T-helper 1 cell (primary cell): ENCODE data around the gene KCNG2.

Source experiments
- DNase-seq, 5 donors: peaks; one replicate each; pipeline ENCODE4 v3.0.0-alpha.2; 2012 to 2020

Gene KCNG2

DNA sequence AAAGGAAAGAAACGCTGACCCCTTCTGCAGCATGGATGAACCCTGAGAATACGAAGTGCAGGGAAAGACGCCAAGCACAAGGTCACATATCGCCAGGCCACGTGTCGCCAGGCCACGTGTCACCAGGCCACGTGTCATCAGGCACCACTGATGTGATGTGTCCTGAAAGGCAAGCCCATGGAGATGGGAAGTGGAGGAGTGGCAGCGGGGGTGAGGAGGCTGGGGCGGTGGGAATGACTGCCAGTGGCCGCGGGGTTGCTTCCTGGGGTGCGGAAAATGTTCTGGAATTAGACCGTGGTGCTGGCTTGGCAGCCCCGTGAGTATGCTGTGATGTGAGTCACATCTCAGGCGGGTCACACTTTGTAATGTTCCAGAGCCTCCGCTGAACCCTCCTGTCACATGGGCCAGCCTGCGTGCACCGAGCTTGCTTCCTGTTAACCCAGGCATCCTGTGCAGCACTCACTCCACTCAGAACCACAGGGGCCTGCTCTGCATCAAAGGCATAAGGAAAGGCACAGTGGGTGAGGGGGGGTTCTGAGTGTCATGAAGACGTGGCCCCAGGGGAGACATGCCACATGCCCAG lies 114.8 kb downstream of the KCNG2 start:
- DNase-seq, result no peak

DNA sequence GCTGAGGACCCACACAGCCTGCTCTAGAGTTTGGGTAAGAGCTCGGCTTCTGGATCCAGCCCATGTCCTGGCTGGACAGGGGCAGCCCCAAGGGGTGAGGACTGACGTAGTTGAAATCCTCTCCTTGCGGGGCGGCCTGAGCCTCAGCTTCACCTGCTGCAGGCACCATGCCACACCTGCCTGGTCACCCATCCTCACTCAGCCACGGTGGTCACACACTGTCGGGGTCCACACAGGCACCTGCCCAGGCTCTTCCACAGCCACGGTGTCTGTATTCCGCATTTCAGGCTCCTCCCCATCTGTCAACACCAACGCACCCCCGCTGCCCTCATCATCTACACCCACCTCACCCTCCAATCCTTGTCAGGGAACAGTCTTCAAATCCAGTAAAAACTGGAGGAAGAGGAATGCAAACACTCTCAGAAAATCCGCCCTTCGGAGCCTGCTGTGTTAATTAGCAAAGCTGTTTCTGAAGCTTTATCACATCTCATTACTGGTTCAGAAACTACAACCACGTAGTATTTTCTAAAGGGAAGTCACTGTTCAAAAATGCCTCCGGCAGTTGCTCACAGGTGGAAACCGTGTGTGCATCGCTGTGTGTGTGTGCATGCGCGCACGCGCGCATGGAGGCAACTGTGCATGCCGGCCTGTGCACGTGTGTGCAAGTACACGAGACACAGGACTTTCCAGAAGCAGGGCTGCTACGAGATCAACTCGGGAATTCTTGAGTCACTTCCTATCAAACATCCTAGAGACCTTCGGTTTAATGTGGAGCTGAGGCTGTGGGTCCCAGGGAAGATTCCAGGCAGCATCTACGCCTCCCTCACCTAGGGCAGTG lies 115.5 kb downstream of the KCNG2 start:
- no peak for DNase-seq

DNA sequence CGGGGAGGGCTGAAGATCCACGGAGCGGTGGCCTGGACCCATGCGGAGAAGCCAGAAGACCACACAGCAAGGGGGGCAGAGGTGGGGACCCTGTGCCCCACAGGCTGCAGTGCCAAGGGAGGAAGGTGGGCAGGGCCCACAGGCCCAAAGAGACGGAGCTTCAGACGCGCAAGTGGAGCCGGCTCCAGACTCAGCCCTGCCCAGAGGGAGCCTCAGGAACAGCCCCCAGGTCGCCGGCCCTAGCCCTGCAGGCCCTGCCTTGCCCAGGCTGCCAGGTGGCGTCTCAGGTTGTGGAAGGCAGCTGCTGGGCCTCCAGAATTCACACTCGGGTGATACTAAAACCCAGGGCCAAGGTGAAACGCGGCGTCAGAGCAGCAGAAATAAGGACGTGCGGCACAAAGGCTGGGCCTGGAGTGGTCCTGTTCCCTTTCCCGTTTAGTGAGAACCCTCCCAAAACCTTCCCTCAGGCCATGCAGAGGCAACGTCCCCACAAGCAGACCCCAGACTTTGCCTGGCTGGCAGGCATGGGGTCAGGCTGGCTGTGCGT lies 116.9 kb downstream of the KCNG2 start:
- no peak for DNase-seq

DNA sequence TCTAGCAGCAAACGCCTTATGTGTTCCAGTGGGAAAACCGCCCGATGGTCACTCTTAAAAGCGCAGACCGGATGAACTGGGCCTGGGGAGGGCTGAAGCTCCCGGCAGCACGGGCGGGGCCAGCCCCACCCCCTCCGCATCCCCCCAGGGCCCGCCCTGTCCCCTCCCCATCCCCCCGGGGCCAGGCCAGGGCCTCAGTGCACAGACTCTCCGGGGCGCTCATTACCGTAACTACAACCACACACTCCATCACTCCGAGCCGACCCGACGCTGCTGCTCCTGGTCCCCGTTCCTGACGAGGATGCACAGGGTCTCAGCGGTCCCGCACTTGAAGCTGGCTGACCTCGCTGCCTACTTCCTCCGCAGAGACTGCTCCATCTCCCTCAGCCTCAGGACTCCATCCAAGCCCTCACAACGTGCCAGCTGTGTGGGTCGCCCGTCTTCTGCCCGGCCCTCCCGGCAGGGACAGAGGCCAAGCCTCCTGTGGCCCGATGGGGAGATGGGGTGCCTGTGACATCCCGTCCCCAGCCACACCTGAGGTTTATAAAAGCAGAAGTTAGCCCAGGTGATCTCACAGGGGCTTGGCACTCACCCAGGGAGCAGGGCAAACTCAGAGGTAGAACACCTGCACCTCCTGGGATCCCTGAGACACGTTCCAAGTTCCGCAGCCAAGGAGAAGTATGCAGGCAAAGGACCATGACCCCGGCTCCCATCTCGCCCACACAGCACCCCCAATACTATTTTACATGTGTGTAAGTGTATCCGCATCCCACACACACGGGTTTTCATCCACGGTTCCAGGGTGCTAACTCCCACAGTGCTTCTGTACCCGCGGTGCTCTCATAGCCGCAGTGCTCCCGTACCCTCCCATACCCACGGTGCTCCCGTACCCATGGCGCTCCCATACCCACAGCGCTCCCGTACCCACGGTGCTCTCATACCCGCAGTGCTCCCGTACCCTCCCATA lies 117.7 kb downstream of the KCNG2 start:
- DNase-seq, result no peak

DNA sequence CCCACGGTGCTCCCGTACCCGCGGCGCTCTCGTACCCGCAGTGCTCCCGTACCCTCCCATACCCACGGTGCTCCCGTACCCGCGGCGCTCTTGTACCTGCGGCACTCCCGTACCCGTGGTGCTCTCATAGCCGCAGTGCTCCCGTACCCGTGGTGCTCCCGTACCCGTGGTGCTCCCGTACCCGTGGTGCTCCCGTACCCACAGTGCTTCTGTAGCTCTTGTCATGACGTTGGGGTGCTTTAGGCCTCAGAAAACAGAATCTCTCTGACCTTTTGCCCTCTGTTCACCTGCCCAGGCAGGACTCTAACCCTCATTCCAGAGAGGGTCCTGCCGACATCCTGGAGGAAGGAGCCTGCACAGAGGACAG lies 118.4 kb downstream of the KCNG2 start:
- no peak for DNase-seq

DNA sequence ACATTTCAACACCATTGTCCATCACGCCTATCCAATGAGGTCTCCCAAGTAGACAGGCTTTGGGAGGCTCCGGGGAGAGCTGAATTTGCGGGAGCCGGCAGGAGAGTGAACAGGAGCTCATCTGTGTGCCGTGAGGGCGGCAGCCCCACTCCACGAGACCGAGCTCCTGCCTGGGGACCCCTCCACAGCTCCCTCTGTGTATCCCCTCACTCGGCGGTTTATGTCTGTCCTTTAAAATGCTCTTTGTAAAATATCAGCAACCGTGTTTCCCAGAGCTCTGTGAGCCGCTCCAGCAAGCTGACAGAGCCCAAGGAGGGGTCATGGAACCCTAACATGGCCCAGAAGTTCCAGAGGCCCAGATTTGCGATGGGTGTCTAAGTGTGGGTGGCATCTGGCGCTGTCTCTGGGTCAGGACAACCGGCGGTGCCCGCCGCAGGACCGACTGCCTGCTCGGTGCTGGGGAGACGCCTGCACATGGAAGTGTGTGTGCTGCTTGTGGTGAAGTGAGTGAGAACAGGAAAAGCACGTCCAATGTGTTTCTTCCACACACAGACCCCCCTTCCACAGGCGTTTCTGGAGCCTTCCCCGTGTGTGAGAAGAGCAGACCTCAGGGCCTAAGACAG lies 118.9 kb downstream of the KCNG2 start:
- DNase-seq, result no peak

DNA sequence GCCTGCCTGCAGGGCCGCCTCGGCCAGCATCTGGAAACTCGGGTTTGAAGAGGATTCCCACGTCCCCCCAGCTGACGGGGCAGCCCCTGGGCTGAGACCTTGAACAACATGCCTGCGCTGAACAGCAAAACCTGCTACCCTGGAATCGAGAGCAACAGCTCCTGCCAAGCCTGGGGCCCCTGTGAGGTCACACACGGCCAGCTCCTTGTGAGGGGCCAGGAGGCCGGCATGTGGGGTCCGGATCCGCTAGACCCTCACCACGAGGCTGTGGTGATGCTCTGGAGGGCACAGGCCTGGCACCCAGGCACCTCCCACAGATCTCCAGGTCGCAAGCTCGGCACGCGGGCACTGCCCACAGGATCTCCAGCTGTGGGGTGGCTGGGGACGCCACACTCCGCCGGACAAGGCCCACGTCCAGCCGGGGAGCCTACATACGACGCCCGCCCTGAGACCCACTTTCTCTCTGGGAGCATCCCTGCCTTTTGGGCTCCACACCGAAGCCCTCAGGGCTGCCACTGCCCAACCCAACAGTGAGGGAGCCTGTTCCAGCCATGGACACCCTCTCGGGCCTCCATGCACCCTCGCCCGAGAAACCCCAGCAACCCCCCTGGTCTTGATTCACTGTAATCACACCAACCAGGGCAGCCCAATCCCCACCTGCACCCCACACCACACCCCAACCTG lies 119.6 kb downstream of the KCNG2 start:
- DNase-seq, result no peak

DNA sequence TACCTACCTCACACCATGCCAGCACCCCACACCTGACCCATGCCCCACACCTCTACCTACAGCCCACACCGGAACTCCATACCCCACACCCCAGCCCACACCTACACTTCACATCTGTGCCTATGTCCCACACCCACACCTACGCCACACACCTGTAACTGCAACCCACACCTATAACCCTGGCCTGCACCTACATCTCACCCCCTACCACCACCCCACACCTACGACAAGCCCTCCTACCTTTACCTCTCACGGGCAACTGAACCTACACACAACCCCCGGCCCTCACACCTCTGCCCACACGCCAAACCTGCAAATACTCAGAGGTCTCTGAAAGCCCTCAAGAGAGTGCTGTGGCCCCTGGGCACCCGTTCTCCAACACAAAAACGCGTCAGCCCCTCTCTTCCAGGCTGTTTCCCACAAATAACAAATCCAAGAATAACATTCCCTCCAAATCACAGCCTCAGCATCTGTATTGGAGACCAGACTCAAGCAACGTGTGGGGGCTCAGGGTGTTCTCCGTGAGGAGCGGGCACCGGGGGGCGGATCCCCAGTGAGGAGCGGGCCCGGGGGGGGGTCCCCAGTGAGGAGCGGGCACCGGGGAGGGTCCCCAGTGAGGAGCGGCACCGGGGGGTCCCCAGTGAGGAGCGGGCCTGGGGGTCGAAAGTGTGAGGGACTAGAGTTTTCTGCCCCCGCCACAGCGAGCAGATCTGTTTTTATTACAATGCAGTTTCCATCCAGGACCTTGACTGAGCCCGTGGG lies 120.3 kb downstream of the KCNG2 start:
- no peak for DNase-seq

DNA sequence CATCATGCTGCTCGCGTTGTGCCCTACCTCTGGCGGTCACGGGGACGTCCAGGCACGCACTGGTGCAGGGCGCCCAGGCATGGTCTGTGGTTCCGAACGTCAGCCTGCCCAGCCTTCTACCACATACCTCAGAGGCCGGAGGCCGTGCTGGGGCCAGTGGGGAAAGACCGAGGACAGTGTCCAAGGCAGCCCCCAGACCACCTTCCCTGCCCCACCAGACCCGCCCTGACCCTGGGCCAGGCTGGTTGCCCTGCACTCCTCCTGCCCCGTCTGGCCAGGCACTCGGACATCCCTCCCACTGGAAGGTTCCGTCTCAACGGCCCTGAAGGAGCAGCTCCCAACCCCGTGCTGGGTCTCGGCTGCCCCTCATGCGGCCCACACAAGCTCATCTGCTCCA lies 120.9 kb downstream of the KCNG2 start:
- no peak for DNase-seq

DNA sequence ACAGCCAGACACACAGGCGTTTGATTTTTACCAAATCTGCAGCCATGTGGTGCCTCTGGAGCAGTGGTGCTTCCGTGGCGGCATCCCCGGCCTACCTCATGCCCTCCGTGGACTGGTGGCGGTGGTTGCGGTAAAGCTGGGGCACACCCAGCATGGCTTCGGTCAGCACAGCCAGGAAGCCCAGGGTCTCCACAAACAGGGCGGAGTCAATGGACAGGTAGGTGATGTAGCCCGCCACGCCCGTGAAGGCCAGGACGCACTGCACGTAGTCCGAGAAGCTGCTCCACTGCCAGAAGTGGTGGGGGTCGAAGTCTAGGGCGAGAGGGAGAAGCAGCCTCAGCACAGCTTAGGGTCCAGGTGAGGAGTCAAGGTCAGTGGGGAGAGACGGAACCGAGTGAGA lies 121.4 kb downstream of the KCNG2 start:
- DNase-seq, result no peak

DNA sequence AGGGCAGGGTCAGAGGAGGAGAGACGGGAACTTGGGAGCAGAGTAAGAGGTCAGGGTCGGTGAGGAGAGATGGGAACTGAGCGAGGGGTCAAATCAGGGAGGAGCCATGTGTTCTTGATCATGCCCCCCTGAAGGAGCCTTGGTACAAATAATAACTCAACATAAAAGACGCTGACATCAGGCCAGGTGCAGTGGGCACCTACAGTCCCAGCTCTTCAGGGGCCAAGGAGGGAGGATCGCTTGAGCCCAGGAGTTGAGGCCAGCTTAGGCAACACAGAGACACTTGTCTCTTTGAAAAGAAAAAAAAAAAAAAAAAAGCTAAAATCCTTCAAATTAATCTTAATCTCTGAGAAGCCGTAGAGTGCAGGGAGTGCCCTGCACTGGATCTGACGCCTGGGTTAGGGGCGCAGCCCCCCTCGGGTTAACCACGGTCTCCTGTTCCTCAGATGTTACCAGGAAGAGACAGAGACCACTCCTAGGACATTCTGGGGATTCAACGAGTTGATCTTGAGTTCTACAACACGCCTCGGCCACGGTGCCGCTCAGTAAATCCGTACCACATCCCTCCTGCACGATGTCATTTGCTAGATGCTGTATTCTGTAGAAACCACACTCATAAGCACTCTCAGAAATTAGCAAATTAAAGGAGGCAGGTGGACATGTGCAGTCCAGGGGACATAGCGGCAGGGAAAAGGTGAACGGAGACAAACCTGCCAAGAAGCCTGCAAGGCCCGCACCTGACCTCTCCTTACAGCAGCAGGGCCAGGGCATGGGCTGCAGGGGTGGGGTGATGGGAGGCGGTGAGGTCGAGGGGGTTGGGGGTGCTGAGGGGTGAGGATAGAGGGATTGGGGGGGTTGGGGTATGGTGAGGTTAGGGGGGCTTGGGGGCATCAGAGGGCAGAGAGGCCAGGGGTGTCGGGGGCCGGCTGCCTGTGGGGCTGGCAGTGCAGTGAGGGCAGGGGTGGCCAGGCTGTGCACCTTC lies 124.5 kb downstream of the KCNG2 start:
- DNase-seq, result no peak

DNA sequence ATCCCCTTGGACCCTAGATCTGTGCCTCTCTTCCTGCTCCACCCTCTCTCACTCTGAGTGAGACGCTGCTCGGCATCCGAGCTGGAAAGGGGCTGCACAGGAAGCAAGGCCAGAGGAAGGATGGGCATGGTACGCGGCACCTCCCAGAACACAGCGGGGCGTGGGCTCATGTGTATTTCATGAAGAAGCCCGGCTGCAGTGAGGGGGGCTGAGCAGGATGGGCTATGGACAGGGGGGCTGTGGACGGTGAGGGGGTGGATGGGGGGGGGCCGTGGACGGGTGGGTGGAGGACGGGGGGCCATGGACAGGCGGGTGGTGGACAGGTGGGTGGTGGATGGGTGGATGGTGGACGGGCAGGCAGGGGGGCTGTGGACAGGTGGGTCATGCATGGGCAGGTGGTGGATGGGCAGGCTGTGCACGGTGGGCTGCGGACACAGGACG lies 125.3 kb downstream of the KCNG2 start:
- DNase-seq, result no peak

DNA sequence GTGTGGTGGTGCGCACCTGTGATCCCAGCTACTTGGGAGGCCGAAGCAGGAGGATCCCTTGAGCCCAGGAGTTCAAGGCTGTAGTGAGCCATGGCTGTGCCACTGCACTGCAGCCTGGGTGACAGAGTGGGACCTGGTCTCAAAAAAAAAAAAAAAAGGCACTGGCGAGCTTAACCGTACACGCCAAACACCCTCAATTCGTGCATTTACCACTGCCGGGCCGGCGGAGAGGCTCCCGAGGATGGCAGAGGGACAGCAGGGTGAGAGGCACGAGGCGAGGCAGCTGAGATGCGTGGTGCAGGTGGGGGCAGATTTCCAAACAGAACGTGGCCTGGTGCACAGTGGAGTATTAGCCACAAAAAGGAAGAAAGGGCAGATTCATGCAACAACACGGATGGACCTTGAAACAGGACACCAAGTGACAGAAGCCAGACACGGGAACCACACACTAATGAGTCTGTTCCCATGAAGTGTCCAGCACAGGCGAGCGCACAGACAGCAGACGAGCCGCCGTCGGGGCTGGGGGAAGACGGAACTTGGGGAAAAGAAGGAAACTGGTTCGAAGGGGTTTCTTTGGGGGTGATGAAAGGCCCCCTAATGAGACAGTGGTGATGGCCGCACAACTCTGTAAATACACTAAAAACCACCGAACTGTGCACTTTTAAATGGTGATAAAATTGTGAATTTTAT lies 126.3 kb downstream of the KCNG2 start:
- no peak for DNase-seq

DNA sequence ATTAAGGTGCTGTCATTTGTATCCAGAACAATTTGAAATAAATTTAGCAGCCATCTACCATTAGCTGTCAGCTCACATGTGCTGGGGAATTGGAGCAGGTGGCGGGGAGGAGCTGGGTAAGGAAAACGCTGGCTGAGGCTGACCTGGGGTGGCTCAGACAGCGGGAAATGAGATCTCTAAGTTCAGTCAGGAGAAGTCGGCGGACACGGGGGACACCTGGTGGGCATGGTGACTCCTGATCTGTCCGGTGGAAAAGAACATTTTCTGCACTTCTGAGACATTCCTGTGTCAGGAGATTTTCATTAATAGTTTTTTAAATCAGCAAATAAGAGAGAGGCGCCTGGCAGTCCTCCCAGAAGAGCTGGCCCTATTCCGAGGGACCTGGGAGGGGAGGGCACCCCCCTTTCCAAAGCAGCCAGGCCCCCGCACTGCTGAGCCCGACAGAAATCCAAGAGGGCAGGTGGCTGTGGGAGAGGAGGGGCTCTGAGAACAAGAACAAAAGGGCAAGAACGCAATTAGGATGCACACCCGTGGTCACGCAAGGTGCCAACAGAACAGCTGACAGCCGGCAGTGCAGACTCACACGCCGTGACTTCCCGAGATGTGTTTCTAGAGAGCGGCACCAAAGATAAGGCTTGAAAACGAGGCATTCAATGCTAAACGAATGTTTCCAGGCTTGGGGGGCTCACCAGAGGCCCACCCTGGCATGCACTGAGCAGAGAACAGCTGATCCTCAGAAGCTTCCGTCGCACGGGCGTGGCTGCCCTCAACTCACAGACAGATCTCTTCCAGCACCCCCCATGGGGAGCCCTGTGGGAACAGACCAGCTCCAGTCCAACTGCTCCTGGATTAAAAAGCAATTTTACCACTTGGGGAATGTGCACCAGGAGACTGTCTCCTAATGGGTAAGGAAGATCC lies 127.3 kb downstream of the KCNG2 start:
- DNase-seq, result no peak

DNA sequence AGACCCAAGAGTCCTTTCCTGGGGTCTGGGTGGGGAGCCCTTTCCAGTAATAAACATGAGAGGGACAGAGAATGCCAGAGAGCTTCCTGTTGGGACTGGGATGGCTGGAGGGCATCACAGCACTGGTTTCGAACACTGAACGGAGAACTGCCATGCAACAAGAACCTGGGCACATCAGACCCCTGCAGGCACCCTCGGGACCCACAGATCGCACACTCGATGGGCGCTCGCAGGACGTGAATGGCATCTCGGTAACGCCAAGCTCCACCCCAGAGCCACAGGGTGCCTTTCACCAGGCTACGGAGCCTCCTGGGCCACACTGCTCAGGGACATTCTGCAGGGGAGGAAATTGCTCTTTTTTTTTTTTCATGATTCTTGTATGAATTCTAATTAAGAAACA lies 128.6 kb downstream of the KCNG2 start:
- no peak for DNase-seq

DNA sequence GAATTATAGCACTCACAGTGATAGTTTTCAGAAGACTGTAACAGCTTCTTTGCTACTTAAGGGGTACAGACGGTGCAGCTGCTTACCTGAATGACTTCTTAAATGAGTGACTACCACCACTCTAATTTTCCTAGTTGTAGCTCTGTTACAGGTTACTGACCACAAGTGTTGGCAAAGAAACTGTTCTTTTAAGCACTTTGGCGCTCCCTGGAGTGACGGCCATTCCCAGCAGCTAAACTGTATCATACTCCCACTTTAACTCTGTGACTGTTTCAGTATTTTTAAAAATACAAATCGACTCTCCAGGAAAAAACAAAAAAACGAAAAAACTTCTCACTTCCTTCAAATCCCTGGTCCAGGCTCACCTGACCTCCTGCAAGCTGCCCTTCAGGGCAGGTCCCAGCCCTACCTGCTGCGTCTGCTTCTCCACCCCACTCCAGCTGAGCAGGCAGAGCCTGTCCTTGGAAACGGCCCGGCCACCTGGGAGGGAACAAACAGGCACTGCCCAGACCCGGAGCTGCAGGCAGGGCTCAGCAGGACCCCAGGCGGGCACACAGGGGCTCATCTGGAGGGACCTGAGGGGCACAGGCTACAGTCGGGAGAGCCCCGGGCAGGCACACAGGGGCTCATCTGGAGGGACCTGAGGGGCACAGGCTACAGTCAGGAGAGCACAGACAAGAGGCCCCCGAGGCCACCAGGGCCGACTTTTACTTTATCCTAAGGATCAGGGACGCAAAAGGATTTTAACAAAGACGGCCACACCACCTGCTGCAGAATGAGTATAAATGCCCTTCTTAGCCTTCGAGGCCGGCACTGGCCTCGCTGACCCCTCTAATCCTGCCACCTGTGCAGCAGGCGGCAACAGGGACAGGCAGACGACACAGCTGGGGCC lies 129.2 kb downstream of the KCNG2 start:
- DNase-seq, result no peak
